Stimulated activated CD4-positive, alpha-beta T cell treated with anti-CD3 and anti-CD28 coated beads, Interleukin-2, amount 100 ng/mL, for 24 hours (primary cell): ENCODE results near the gene JPT2.

Experiments
- DNase-seq, 2 donors: peaks; one replicate each; pipeline ENCODE4 v3.0.0-alpha.2; 2020

Gene JPT2

GRCh38 chr16:1653023-1653422, 25.1 kb upstream of the JPT2 start:
- DNase-seq: no peak

- DNase-seq: no peak
Measured at GRCh38 chr16:1654505-1655268, 23.4 kb upstream of the JPT2 start.

- DNase-seq: no peak
Measured at GRCh38 chr16:1655269-1655807, 22.7 kb upstream of the JPT2 start.

- DNase-seq: no peak
Measured at GRCh38 chr16:1655909-1656807, 21.9 kb upstream of the JPT2 start.

- DNase-seq: no peak
Measured at GRCh38 chr16:1656808-1657617, 21.1 kb upstream of the JPT2 start.

GRCh38 chr16:1657841-1658240, 20.2 kb upstream of the JPT2 start:
- DNase-seq: no peak

- DNase-seq: no peak
Measured at GRCh38 chr16:1659031-1659430, 19.0 kb upstream of the JPT2 start.

- no peak for DNase-seq
Measured at GRCh38 chr16:1661826-1662225, 16.3 kb upstream of the JPT2 start.

- no peak for DNase-seq
Measured at GRCh38 chr16:1662543-1662942, 15.5 kb upstream of the JPT2 start.

GRCh38 chr16:1665829-1666228, 12.2 kb upstream of the JPT2 start:
- DNase-seq: no peak

GRCh38 chr16:1666316-1666715, 11.8 kb upstream of the JPT2 start:
- no peak for DNase-seq

- no peak for DNase-seq
Measured at GRCh38 chr16:1667271-1667670, 10.8 kb upstream of the JPT2 start.

GRCh38 chr16:1667916-1668315, 10.2 kb upstream of the JPT2 start:
- no peak for DNase-seq

- no peak for DNase-seq
Measured at GRCh38 chr16:1668612-1669319, 9.3 kb upstream of the JPT2 start.

- DNase-seq: no peak
Measured at GRCh38 chr16:1669698-1670097, 8.4 kb upstream of the JPT2 start.

- DNase-seq: no peak
Measured at GRCh38 chr16:1670371-1670770, 7.7 kb upstream of the JPT2 start.

GRCh38 chr16:1670866-1671265, 7.2 kb upstream of the JPT2 start:
- no peak for DNase-seq

- DNase-seq: no peak
Measured at GRCh38 chr16:1673424-1674151, 4.5 kb upstream of the JPT2 start.

GRCh38 chr16:1674306-1674705, 3.8 kb upstream of the JPT2 start:
- DNase-seq: no peak

- DNase-seq: no peak
Measured at GRCh38 chr16:1674751-1675664, 3.1 kb upstream of the JPT2 start.

GRCh38 chr16:1676661-1677060, 1.4 kb upstream of the JPT2 start:
- no peak for DNase-seq
